HG03066 (cell line): ENCODE results near the gene ADGRG1.

ENCODE experiments used
- ATAC-seq: cut with Tn5 transposase; IDR thresholded peaks from one replicate; pipeline ENCODE4 v1.9.1; 2021; ENCODE audit warnings: low read depth; ENCODE audit not compliant: unreplicated experiment

The ADGRG1 gene

GRCh38 chr16:57604177-57604576 lies 24.3 kb upstream of the ADGRG1 start:
- ATAC-seq: no peak

DNA sequence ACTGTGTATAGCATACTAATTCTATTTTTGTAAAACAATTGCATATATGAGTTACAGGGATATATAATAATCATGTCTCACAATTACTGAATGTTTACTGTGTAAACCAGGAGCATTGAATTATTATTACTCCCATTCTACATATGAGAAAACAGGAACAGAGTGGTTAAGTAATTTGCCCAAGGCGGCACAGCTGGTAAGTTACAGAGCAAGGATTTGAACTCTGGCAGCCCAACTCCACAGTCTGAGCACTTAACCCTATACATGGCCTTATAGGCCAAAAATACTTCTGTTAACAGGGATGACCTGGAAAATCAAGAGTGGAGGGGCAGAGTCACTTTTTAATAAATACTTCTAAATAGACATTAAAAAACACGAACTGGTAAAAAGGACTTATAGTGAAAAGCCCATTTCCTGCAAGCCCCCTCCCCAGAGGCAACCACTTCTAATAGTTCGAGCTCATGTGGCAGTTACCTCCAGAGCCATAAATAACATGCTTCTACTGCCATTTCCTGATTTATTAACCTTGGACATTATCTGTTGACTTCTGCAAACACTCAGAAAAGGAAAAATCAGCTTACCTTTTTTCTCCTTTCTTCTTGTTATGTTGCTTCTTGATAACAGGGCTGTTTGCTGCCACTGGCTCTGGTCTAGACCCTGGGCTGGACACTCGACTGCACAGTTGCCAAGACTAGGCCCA lies 22.1 kb upstream of the ADGRG1 start:
- no peak for ATAC-seq

GRCh38 chr16:57606847-57607501 lies 21.5 kb upstream of the ADGRG1 start:
- ATAC-seq: no peak

GRCh38 chr16:57607676-57608461 lies 20.6 kb upstream of the ADGRG1 start:
- ATAC-seq: no peak

DNA sequence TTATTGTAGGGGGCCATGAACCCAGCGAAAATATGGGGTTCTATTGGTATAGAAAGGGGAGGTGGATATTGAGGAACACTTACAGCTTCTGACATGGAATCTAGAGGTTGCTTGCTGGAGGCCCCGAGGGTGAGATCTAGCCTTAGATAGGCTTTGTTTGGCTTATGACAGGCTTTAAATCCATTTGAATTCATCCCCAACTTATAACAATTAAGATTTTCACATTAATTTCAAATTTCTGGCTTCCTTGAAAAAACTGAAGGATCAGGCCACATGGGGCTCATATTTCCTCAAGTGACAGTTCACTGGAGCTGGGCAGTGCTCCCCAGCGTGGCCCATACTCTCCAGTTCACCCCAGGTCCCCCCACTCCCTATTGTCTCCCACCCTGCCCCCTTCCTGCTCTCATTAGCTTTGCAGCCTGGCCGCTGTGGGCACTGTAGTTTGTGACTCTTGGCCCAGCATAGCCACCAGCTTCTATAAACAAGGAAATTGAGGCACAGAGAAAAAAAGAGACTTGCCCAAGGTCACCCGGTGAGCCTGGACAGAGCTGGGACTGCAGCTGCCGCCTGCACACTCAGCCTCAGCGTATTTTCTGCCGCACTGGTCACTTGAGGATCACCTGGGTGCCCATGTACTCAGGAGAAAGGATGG lies 19.8 kb upstream of the ADGRG1 start:
- ATAC-seq: no peak

DNA sequence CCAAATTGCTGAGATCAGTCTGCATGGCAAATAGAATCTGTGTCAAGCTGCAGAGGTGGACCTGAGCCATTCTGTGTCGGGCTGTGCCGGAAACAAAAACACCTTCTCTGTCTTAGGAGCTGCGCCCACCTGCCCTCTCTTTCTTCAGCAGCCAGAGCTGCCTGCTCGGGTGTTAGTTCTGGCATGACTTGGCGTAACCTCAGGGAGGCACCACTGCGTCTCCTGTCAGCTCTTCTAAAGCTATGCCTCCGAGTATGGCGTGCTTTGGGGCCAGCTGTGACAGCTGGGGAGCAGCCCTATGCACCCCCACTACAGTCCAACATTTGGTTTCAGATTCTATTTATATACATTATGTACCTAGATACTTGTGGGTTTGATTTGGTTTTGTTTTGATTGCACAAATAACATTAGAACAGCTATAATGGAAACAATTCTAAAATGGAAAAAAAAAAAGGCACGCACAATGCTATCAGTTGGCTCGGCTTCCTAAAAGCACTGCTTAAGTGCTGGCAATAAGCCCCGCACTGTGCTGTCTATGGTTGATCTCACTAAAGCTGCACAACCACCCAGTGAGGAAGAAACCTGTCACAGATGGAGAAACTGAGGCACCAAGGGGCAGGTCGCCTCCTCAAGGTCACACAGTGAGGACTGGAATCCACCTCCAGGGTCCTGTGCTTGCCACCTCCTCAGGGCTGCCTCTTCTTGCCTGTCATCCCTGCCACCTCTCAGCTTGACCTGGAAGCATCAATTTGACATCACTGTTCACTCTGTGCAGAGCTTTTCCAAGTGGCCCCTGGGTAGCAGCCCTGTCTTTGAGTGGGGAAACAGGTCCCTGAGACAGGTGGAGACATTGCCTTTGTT lies 18.7 kb upstream of the ADGRG1 start:
- peak; percentile 96 for ATAC-seq

GRCh38 chr16:57610611-57611010 lies 17.8 kb upstream of the ADGRG1 start:
- ATAC-seq: no peak

GRCh38 chr16:57611181-57611580 lies 17.2 kb upstream of the ADGRG1 start:
- ATAC-seq: no peak

DNA sequence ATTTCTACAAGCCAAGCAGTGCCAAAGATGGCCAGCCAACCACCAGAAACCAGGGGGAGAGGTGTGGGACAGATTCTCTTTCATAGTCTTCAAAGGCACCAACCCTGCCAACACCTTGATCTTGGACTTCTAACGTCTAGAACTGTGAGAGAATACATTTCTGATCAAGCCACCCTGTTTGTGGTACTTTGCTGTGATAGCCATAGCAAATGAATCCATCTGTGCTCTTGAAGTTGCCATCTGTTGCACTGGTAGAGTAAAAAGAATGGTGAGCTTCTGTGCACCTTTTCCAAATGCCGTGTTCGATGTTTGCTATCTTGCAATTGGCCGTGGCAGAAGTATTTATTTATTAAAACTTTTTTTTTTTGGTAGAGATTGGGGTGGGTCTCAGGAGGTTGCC lies 16.7 kb upstream of the ADGRG1 start:
- no peak for ATAC-seq

DNA sequence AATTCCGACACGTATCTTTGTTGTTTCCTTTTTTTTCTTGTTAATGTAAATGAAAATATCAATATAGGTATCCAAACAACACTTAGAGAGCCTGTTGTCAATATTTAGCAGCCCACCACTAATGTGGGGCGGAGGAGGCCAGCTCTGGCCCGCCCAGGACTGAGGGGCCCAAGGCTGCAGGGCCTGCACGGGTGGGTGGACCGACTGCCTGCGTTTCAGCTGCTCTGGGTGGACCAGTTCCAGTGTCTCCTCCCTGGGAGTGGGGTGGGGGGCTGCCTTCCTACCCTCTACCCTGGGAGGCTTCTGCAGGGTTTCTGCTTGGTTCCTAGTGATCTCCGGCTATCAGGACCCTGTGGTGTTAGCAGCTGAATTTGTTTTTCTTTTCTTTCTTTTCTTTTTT lies 15.9 kb upstream of the ADGRG1 start:
- no peak for ATAC-seq

DNA sequence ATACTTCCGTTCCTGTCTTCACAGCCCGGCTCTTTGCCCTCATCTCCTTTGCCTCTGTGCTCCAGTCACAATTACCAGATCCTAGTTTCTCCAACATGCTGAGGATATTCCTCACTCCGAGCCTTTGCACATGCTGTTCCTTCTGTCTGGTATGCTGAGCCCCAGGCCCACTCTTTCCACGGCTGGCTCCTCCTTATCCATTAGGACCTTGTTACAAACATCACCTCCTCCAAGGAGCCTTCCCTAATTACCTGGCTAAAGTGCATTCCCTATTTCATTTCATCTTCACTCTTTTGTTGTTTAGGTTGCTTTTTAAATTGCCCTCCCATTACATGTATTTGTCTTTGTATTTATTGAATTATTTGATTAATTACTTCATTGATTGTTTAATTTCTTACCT lies 14.9 kb upstream of the ADGRG1 start:
- ATAC-seq: no peak

- no peak for ATAC-seq
Observed at GRCh38 chr16:57614536-57614935, 13.9 kb upstream of the ADGRG1 start.

DNA sequence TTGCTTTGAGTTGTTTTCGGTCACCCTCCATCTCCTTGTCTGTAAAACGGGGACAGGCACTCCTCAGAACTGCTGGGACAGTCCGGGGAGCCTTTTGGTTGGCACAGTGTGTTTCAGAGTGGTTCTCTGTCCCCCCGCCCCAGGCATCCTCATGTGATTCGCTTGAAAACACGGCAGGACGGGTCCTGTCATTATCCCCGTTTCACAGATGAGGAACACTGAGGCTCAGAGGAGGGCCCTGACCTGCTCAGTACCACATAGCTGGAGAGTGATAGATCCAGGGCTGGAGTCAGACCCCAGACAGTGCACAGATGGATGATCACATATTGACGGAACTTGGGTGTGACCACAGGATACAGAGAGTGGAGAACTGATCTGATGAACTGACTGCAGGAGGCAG lies 13.5 kb upstream of the ADGRG1 start:
- no peak for ATAC-seq

DNA sequence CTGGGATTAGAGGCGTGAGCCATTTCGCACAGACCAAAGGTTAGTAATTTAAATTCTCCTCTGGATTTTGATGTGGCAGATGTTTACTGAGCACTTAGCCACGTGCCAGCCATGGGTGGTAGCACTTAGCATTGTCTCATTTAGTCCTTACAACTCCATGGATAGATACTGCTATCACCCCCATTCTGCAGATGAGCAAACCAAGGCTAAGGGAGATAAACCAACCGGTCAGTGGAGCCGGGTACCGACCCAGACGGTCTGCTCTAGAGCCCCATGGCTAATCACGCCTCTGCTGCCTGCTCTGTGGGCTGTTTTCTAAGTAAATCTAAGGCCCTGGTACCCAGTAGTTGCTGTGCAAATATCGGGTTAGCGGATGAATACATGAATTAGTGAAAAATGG lies 12.6 kb upstream of the ADGRG1 start:
- ATAC-seq: no peak

DNA sequence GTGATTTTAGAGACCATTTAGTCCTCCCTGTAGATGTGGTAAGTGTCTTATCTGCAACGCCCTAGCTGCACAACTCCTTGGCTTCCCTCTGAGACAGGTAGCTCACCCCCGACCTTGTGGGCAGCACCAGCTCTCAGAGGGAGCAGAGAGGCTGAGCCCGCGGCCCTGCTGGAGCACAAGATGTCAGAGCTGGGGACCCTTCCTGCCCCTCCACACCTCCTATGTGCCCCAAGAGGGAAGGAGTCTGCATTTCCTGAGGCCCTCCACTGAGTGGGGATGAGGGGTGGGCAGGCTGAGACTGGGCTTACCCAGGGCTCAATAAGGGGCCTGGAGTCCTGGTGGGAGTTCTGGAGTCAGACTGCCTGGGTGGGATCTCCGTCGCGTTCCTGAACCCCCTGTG lies 12.2 kb upstream of the ADGRG1 start:
- ATAC-seq: no peak

DNA sequence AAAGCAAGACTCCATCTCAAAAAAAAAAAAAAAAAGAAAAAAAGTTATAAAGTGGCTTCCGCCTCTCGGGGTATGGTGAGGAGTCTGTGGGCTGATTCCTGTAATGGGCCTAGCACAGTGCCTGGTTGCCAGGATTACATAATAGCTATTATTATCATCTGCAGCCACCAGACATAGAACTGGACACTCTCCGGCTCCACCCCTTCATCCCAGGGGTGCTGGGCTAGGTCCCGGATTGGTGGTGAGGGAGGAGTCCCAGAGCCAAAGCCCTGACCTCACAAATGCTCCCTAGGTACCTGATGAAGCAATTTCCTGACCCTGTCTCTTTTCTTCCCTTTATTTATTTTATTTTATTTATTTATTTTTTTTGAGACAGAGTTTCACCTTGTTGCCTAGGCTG lies 11.6 kb upstream of the ADGRG1 start:
- no peak for ATAC-seq

DNA sequence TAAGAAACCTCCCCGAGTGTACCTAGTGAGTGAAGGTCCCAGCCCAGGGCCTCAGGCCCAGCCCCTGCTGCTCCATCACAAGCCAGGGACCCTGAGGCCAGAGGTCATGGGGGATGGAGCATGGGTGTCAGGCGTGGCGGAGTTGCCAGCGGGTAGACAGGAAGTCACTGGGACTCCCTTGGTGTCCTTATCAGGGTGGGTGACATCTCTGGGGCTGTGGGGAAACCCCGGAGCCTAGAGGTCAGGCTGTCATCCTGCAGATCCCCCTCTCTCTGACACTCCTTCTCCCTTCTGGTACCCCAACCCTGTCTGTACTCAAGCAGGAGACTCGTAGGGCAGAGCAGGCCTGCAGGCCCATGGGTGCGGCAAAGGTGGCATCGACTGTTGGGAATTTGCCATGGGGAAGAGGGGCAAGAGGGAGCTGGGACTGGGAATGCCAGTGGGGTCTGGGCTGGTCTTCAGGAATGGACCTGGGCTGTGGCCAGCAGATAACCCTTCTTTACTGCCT lies 10.8 kb upstream of the ADGRG1 start:
- ATAC-seq: no peak

GRCh38 chr16:57618296-57619132 lies 9.9 kb upstream of the ADGRG1 start:
- no peak for ATAC-seq

DNA sequence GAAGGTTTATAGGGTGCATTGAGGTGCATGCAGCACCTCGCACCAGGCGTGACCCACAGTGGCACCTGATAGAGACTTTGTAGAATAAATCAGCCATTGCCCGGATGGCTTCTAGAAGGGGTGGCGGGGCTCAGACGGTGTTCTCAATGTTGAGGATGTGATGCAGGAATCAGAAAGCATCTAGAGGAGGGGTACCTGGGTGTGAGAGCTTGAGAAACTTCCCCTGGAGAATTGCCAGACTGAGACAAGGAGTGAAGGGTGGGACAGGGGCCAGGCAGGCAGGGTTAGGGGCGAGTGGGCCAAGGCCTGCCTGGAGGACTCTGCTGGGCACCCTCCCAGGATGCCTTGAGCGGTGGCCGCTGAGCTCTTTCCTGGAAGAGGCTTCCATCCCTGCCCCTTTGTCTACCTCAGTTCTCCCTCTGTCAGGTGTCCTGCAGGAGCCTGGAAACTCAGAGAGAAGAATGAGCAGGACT lies 9.3 kb upstream of the ADGRG1 start:
- ATAC-seq: no peak
